SK-N-SH (cell line): Measurements from ENCODE around the gene PRAF2. TPM values are rescaled to one million over a fixed set of nuclear protein-coding genes. Genes with fewer than 3 reads are reported as not detected.

Source experiments
- CTCF ChIA-PET: fragments of 300-600, 350-600 bp; formaldehyde crosslinking; extraction: SDS; loops from one replicate; lab custom pipeline; 2021; lab: Yijun Ruan, JAX
- POLR2A ChIA-PET: fragments of 350-600 bp; sonication (Branson Sonifier 250); formaldehyde crosslinking; extraction: SDS; loops from one replicate; lab custom pipeline; 2020; ENCODE audit warnings: antibody characterized with exemption, inconsistent platforms; lab: Yijun Ruan, JAX
- DNase-seq: peaks from one replicate; pipeline ENCODE4 v3.0.0; 2012
- H2AFZ ChIP-seq: fragments of 200-600 bp; sonication (generic); 2 replicates; pipeline ENCODE4 v1.8.1; 2016; ENCODE audit warnings: antibody characterized with exemption, mild to moderate bottlenecking, low read depth
- H3F3A ChIP-seq: fragments of 200-600 bp; sonication (generic); replicated peaks from 2 replicates; pipeline ENCODE3; 2016; ENCODE audit warnings: antibody characterized with exemption, mild to moderate bottlenecking; ENCODE audit not compliant: insufficient read depth
- H3K27ac ChIP-seq, 2 experiments: fragments of 200-500 bp in 1 of 2; fragments of 200-600 bp in 1 of 2; sonication (Bioruptor generic) in 1 of 2; sonication (generic), shearing (Covaris generic) in 1 of 2; 2 replicates each; pipeline versions ENCODE4 v1.5.1 to v1.6.1; 2014 to 2016; ENCODE audit warnings: low read depth in 2 of 2, inconsistent platforms in 1 of 2, low read length in 1 of 2, mild to moderate bottlenecking in 1 of 2, mixed read lengths in 1 of 2
- H3K27me3 ChIP-seq: fragments of 200-600 bp; sonication (generic), shearing (Covaris generic); 2 replicates; pipeline ENCODE4 v1.6.1; 2016; ENCODE audit warnings: mixed run types; ENCODE audit not compliant: insufficient read depth
- H3K36me3 ChIP-seq, 2 experiments: fragments of 200-500 bp in 1 of 2; fragments of 200-600 bp in 1 of 2; sonication (Bioruptor generic) in 1 of 2; sonication (generic) in 1 of 2; replicated peaks in 1 of 2; 2 replicates each; pipeline versions ENCODE3 to v1.5.1; 2014 to 2016; ENCODE audit warnings: low read length in 1 of 2, mild to moderate bottlenecking in 1 of 2; ENCODE audit not compliant: insufficient read depth in 2 of 2, control insufficient read depth in 1 of 2
- H3K4me1 ChIP-seq, 2 experiments: fragments of 200-500 bp in 1 of 2; fragments of 200-600 bp in 1 of 2; sonication (Bioruptor generic) in 1 of 2; sonication (generic), shearing (Covaris generic) in 1 of 2; 2 replicates each; pipeline versions ENCODE4 v1.5.1 to v1.6.1; 2014 to 2016; ENCODE audit warnings: low read depth in 1 of 2, low read length in 1 of 2, mixed run types in 1 of 2; ENCODE audit not compliant: insufficient read depth in 2 of 2, control insufficient read depth in 1 of 2
- H3K4me2 ChIP-seq: fragments of 200-600 bp; sonication (generic), shearing (Covaris generic); 2 replicates; pipeline ENCODE4 v1.6.1; 2017; ENCODE audit warnings: mixed run types
- H3K4me3 ChIP-seq, 2 experiments: fragments of 200-500 bp in 1 of 2; fragments of 200-600 bp in 1 of 2; sonication (Bioruptor generic) in 1 of 2; sonication (generic), shearing (Covaris generic) in 1 of 2; 2 replicates each; pipeline versions ENCODE4 v1.5.1 to v1.8.1; 2014 to 2016; ENCODE audit warnings: low read depth in 2 of 2, inconsistent platforms in 1 of 2, low read length in 1 of 2, mild to moderate bottlenecking in 1 of 2, mixed read lengths in 1 of 2, moderate library complexity in 1 of 2
- H3K79me2 ChIP-seq: fragments of 200-600 bp; sonication (generic); 2 replicates; pipeline ENCODE4 v1.8.1; 2017; ENCODE audit warnings: mild to moderate bottlenecking; ENCODE audit not compliant: insufficient read depth
- H3K9ac ChIP-seq: fragments of 200-600 bp; sonication (generic); 2 replicates; pipeline ENCODE4 v1.6.1; 2017; ENCODE audit warnings: mixed run types
- H3K9me2 ChIP-seq: fragments of 200-600 bp; sonication (generic); 2 replicates; pipeline ENCODE4 v1.6.1; 2017; ENCODE audit warnings: mixed run types
- H3K9me3 ChIP-seq: fragments of 200-600 bp; sonication (generic); 2 replicates; pipeline ENCODE4 v1.6.1; 2017; ENCODE audit warnings: mixed run types, mild to moderate bottlenecking, moderate library complexity
- H4K20me1 ChIP-seq: fragments of 200-600 bp; sonication (generic); 2 replicates; pipeline ENCODE4 v1.6.1; 2017; ENCODE audit warnings: mild to moderate bottlenecking, mixed run types; ENCODE audit not compliant: insufficient read depth
- CHD2 ChIP-seq: fragments of 150-350 bp; IDR thresholded peaks from 2 replicates; pipeline ENCODE4 v1.6.1; 2018; ENCODE audit warnings: low read length; ENCODE audit not compliant: partially characterized antibody
- CTCF ChIP-seq: fragments of 200-600 bp; sonication (generic); IDR thresholded peaks from 2 replicates; pipeline ENCODE4 v1.6.1; 2017; ENCODE audit warnings: antibody characterized with exemption, mild to moderate bottlenecking, moderate library complexity
- ELF1 ChIP-seq: IDR thresholded peaks from 2 replicates; pipeline ENCODE4 v1.4.0; 2012
- FOSL2 ChIP-seq: IDR thresholded peaks from 2 replicates; pipeline ENCODE4 v1.4.0; 2012; ENCODE audit warnings: low read depth, mild to moderate bottlenecking, moderate library complexity, borderline replicate concordance
- FOXM1 ChIP-seq: IDR thresholded peaks from 2 replicates; pipeline ENCODE4 v1.4.0; 2012; ENCODE audit warnings: low read depth, mild to moderate bottlenecking
- GABPA ChIP-seq: IDR thresholded peaks from 2 replicates; pipeline ENCODE4 v1.4.0; 2012; ENCODE audit warnings: low read depth, mild to moderate bottlenecking
- GATA2 ChIP-seq: sonication (generic); formaldehyde crosslinking; IDR thresholded peaks from 2 replicates; pipeline ENCODE4 v1.5.0; 2020; ENCODE audit warnings: mild to moderate bottlenecking, missing genetic modification reagents
- IRF3 ChIP-seq: fragments of 150-350 bp; IDR thresholded peaks from 2 replicates; pipeline ENCODE4 v1.6.1; 2016; ENCODE audit warnings: mild to moderate bottlenecking, low read depth, low read length
- JUND ChIP-seq: IDR thresholded peaks from 2 replicates; pipeline ENCODE4 v1.4.0; 2012
- MAX ChIP-seq: IDR thresholded peaks from 2 replicates; pipeline ENCODE4 v1.4.0; 2012; ENCODE audit warnings: low read depth
- MEF2A ChIP-seq: IDR thresholded peaks from 2 replicates; pipeline ENCODE4 v1.4.0; 2012; ENCODE audit warnings: low read depth, borderline replicate concordance
- MXI1 ChIP-seq: IDR thresholded peaks from 2 replicates; pipeline ENCODE4 v1.6.1; 2012; ENCODE audit warnings: mild to moderate bottlenecking, low read depth, low read length, improper control_type of control experiment
- NFIC ChIP-seq: IDR thresholded peaks from 2 replicates; pipeline ENCODE4 v1.4.0; 2012; ENCODE audit warnings: borderline replicate concordance
- PBX3 ChIP-seq: IDR thresholded peaks from 2 replicates; pipeline ENCODE4; 2012
- POLR2AphosphoS5 ChIP-seq: IDR thresholded peaks from 2 replicates; pipeline ENCODE4 v1.6.1; 2012; ENCODE audit warnings: low read depth, low read length
- RAD21 ChIP-seq: IDR thresholded peaks from 2 replicates; pipeline ENCODE4 v1.6.1; 2012; ENCODE audit warnings: mild to moderate bottlenecking, low read length
- RCOR1 ChIP-seq: fragments of 150-350 bp; IDR thresholded peaks from 2 replicates; pipeline ENCODE4 v1.6.1; 2017; ENCODE audit warnings: antibody characterized with exemption, low read length
- REST ChIP-seq: IDR thresholded peaks from 2 replicates; pipeline ENCODE4 v1.6.1; 2012; ENCODE audit warnings: mild to moderate bottlenecking, low read depth, low read length, moderate library complexity
- RXRA ChIP-seq: IDR thresholded peaks from 2 replicates; pipeline ENCODE4 v1.4.0; 2012; ENCODE audit warnings: low read depth, mild to moderate bottlenecking, borderline replicate concordance
- SMC3 ChIP-seq: IDR thresholded peaks from 2 replicates; pipeline ENCODE4 v1.6.1; 2012; ENCODE audit warnings: low read depth, low read length, improper control_type of control experiment
- TAF1 ChIP-seq: IDR thresholded peaks from 2 replicates; pipeline ENCODE4 v1.6.1; 2012; ENCODE audit warnings: low read depth, mild to moderate bottlenecking, low read length, moderate library complexity, borderline replicate concordance
- USF2 ChIP-seq: fragments of 150-350 bp; IDR thresholded peaks from 2 replicates; pipeline ENCODE4 v1.6.1; 2017; ENCODE audit warnings: antibody characterized with exemption, low read length, low read depth, borderline replicate concordance
- WGBS: methylation state at CpG from one replicate; pipeline ENCODE4 v1.1.6; 2017; ENCODE audit warnings: low lambda C conversion rate; 5-methylcytosine and 5-hydroxymethylcytosine counted together
- polyA plus RNA-seq, 3 experiments: library from polyadenylated mRNA; depleted of rRNA; stranded (reverse); fragments of >200 nt; gene quantifications; 2 replicates each; pipeline ENCODE4 v1.2.3, GENCODE V29; 2012

The PRAF2 gene
- 67.6 and 91.9 TPM in 2 replicates for polyA plus RNA-seq (2012; rRNA removed)
- polyA plus RNA-seq (2012; cell fraction: cytosol; rRNA removed), result 47.9 and 82.0 TPM in 2 replicates
- 41.6 and 50.7 TPM in 2 replicates for polyA plus RNA-seq (2012; cell fraction: nucleus; rRNA removed)

- Histone ChIP-seq H4K20me1 (0 out of 2 replicates have a peak, but pooled peaks cover 5% of the 10 kb centered on the region), H3K9ac (peak within 1 kb of the TSS; percentile 80), H3K27me3 (no peaks in the 10 kb centered on the region), H3K9me2 (no peaks in the 10 kb centered on the region), H3F3A (no peaks in the 10 kb centered on the region), H3K4me2 (peak within 1 kb of the TSS; percentile 89), H3K79me2 (peaks cover 24% of the 10 kb centered on the region), H3K4me3 (peak within 1 kb of the TSS; percentile 61 to 95), H3K4me1 (peaks cover 0 to 13% of the 10 kb centered on the region in 2 experiments; a peak in 1 of 4 replicates), H3K27ac (peak within 1 kb of the TSS; percentile 40 to 42; a peak in 2 of 4 replicates), H3K36me3 (peaks cover 0 to 3% of the 10 kb centered on the region in 2 experiments), H2AFZ (peak within 1 kb of the TSS; percentile 94), H3K9me3 (no peaks in the 10 kb centered on the region)
- peak; percentile 98 for DNase-seq
- under 1% methylated on average over 25 of the region's 61 CpGs for WGBS
- POLR2A ChIA-PET, result interaction anchor here (0.6 to 1.0 kb wide), 2 partner anchors 14 to 195 kb away, joined by 3 read pairs; no protein-coding TSS in a partner anchor
- CTCF ChIA-PET, result no interaction called here
- TF ChIP-seq POLR2AphosphoS5, result peak; percentile 84
- TF ChIP-seq CHD2, result peak; percentile 88
- TF ChIP-seq MXI1, result no peak; the same call in 1 of the 2 replicates
- no peak for TF ChIP-seq RXRA
- TF ChIP-seq RCOR1, result no peak
- TF ChIP-seq RAD21, result no peak
- no peak for TF ChIP-seq CTCF
- no peak for TF ChIP-seq FOXM1
- TF ChIP-seq JUND, result no peak; the same call in 1 of the 2 replicates
- no peak for TF ChIP-seq SMC3
- TF ChIP-seq GATA2, result no peak
- TF ChIP-seq NFIC, result no peak; the same call in 1 of the 2 replicates
- TF ChIP-seq IRF3, result no peak
- TF ChIP-seq ELF1, result peak; percentile 95
- peak; percentile 50; the same call in 1 of the 2 replicates for TF ChIP-seq REST
- peak; percentile 69; the same call in 1 of the 2 replicates for TF ChIP-seq TAF1
- TF ChIP-seq USF2, result peak; percentile 79
- peak; percentile 100 for TF ChIP-seq MAX
- TF ChIP-seq PBX3, result peak; percentile 38
- TF ChIP-seq FOSL2, result no peak
- TF ChIP-seq GABPA, result peak; percentile 77
- TF ChIP-seq MEF2A, result no peak
Observed at GRCh38 chrX:49073601-49074575, at the start of gene PRAF2. Gene PRAF2 (minus strand): TSS chrX:49074002. CDS start chrX:49073987, 15 bp downstream.
